Gastrocnemius medialis (tissue), 4 donors: ENCODE data around the gene TCP1. TPM values are rescaled to one million over a fixed set of nuclear protein-coding genes. Genes with fewer than 3 reads are reported as not detected.

Experiments
- ATAC-seq, 2 donors: fragments of 150-250 bp; one replicate each; pipeline ENCODE4 v1.9.1; 2016
- DNase-seq, 2 donors: peaks; one replicate each; pipeline ENCODE4 v3.0.0-alpha.2; 2019
- H3K27ac ChIP-seq, 4 donors: fragments of 200-600 bp; sonication (generic); 1 replicate in 1 of 4; 2 replicates in 3 of 4; pipeline ENCODE4 v1.5.1; 2016 to 2018; ENCODE audit warnings: mild to moderate bottlenecking in 2 of 4, moderate library complexity in 1 of 4
- H3K27me3 ChIP-seq, 3 donors: fragments of 200-600 bp; sonication (generic) in 2 of 3; 1 replicate in 1 of 3; 2 replicates in 2 of 3; pipeline versions ENCODE4 v1.5.1 to v1.6.0; 2016 to 2019; ENCODE audit warnings: mild to moderate bottlenecking in 1 of 3, moderate library complexity in 1 of 3
- H3K36me3 ChIP-seq, 2 donors: fragments of 200-600 bp; sonication (generic) in 1 of 2; one replicate each; pipeline ENCODE4 v1.5.1; 2017 to 2018
- H3K4me1 ChIP-seq, 2 donors: fragments of 200-600 bp; sonication (generic) in 1 of 2; one replicate each; pipeline ENCODE4 v1.5.1; 2016 to 2017; ENCODE audit warnings: mild to moderate bottlenecking in 2 of 2
- H3K4me3 ChIP-seq, 4 donors: fragments of 200-600 bp; sonication (generic) in 3 of 4; 1 replicate in 1 of 4; 2 replicates in 3 of 4; pipeline ENCODE4 v1.5.1; 2016 to 2019; ENCODE audit warnings: mild to moderate bottlenecking in 2 of 4
- H3K9me3 ChIP-seq, 3 donors: fragments of 200-600 bp; sonication (generic) in 2 of 3; 1 replicate in 1 of 3; 2 replicates in 2 of 3; pipeline ENCODE4 v1.5.1; 2016 to 2019
- POLR2A ChIP-seq, 2 donors: fragments of 450-650 bp; IDR thresholded peaks; one replicate each; pipeline ENCODE4 v1.6.1; 2017; ENCODE audit warnings: antibody characterized with exemption in 2 of 2, mild to moderate bottlenecking in 2 of 2, moderate library complexity in 2 of 2
- in situ Hi-C, 4 donors: fragments of 200-750 bp; cut with MboI; loops; one replicate each; pipeline versions ENCODE4 v1.15.0 to v1.8.0; 2017; ENCODE audit warnings: low sequenced_read_pairs in 4 of 4
- intact Hi-C: fragments of 100-400 bp; cut with DNase I; formaldehyde crosslinking; loops from one replicate; pipeline ENCODE4 v1.15.1; 2023; ENCODE audit warnings: low total_unique reads
- total RNA-seq, 4 donors: library from RNA; depleted of rRNA; stranded (reverse); fragments of >200 nt; gene quantifications; one replicate each; pipeline versions ENCODE4 v1.1.0 to v1.2.3, GENCODE V29; 2016
- TF ChIP-seq, protein P1 (sequence below), 5 experiments: fragments of 450-650 bp in 3 of 5; fragments of 200-600 bp in 2 of 5; sonication (generic) in 2 of 5; IDR thresholded peaks in 4 of 5; conservative IDR thresholded peaks in 1 of 5; 1 replicate in 4 of 5; 2 replicates in 1 of 5; pipeline ENCODE4 v1.5.1; 2016 to 2019; ENCODE audit warnings: antibody characterized with exemption in 5 of 5, mild to moderate bottlenecking in 3 of 5, moderate library complexity in 3 of 5

Gene TCP1
- total RNA-seq, 4 donors from 2014 or later, result 135 to 256 (median 166) TPM

DNA sequence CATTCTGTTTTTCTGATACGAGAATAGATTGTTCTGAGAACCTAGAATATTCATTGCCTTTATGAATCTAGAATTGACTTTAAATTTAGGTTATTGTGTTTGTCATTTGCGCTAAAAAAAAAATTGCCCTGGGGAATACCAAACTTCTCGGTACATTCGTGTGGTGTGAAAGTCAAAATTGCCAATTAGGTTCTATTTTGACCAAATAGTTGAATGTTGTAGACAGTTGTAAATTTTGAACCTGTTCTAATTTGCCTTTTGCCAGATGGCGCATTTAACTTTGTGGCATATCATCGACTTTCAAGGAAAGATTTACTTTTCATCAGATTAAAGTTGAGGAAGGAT, 59.1 kb downstream of the TCP1 start:
- no peaks in the 10 kb centered on the region for H3K27me3 ChIP-seq
- TF ChIP-seq, protein P1, sequence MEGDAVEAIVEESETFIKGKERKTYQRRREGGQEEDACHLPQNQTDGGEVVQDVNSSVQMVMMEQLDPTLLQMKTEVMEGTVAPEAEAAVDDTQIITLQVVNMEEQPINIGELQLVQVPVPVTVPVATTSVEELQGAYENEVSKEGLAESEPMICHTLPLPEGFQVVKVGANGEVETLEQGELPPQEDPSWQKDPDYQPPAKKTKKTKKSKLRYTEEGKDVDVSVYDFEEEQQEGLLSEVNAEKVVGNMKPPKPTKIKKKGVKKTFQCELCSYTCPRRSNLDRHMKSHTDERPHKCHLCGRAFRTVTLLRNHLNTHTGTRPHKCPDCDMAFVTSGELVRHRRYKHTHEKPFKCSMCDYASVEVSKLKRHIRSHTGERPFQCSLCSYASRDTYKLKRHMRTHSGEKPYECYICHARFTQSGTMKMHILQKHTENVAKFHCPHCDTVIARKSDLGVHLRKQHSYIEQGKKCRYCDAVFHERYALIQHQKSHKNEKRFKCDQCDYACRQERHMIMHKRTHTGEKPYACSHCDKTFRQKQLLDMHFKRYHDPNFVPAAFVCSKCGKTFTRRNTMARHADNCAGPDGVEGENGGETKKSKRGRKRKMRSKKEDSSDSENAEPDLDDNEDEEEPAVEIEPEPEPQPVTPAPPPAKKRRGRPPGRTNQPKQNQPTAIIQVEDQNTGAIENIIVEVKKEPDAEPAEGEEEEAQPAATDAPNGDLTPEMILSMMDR (IDR thresholded peaks at IDR 0.05 in 4 of 5, conservative IDR thresholded peaks at IDR 0.05 in 1 of 5), result no peak
- TF ChIP-seq POLR2A (IDR thresholded peaks at IDR 0.05), result no peak
- in situ Hi-C loops (no loop called here), intact Hi-C loops (no loop called here)
- H3K27ac ChIP-seq, result peak overlapping the region; percentile 99 to 100 (median 99)
- H3K9me3 ChIP-seq, result no peaks in the 10 kb centered on the region
- no peak for ATAC-seq
- H3K36me3 ChIP-seq, result no peaks in the 10 kb centered on the region
- peak overlapping the region in 2 of 4 donors; percentile 86 to 92 for H3K4me3 ChIP-seq
- peaks cover 53 to 67% of the 10 kb centered on the region in 2 donors for H3K4me1 ChIP-seq
- no peak for DNase-seq

DNA sequence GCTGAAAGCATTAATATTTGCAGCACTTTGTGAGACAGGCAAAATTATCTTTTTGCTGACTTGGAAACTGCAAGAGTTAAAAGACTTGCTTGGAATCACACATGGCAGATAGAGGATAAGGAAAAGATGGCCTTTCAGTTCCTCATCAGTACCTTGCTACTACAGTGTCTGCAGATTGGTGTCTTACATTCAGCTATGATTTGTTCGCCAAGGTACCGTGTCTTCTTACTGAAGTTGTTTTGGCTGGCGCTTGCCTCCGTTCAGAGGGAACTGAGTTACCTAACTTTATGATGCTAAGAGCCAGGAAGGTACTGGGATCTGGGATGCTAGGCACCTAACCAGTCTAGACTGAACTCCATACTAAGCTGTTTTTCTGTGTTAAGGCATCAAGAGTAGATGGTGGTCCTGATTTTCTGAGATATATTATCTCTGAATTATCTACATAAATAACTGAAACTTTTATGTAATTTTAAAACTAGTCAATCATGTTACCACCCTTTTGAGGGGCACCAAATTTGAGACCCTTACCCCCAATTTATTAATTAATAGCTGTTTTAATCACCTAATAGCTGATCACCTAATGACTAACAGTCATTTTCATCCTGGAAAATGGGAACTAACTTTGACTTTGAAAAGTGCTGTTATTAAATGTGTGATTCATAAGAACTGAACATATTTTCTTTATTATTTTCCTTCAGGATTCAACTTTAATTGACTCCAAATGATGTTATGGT, 59.6 kb downstream of the TCP1 start:
- Histone ChIP-seq H3K27me3 (no peaks in the 10 kb centered on the region), H3K27ac (peak overlapping the region; percentile 99 to 100 (median 99)), H3K36me3 (no peaks in the 10 kb centered on the region), H3K9me3 (no peaks in the 10 kb centered on the region), H3K4me3 (peak overlapping the region; percentile 86 to 99 (median 90)), H3K4me1 (peaks cover 57 to 67% of the 10 kb centered on the region in 2 donors)
- TF ChIP-seq POLR2A (IDR thresholded peaks at IDR 0.05), result no peak
- TF ChIP-seq, protein P1 (IDR thresholded peaks at IDR 0.05 in 4 of 5, conservative IDR thresholded peaks at IDR 0.05 in 1 of 5), result no peak
- peak; percentile 72 to 82 for DNase-seq
- intact Hi-C loops (no loop called here), in situ Hi-C loops (loop anchor here in 1 of 4 donors (5.0 kb wide), 1 partner anchor 63 kb away; the partner anchor contains the start of gene MRPL18)
- peak; percentile 71 to 72 for ATAC-seq

DNA sequence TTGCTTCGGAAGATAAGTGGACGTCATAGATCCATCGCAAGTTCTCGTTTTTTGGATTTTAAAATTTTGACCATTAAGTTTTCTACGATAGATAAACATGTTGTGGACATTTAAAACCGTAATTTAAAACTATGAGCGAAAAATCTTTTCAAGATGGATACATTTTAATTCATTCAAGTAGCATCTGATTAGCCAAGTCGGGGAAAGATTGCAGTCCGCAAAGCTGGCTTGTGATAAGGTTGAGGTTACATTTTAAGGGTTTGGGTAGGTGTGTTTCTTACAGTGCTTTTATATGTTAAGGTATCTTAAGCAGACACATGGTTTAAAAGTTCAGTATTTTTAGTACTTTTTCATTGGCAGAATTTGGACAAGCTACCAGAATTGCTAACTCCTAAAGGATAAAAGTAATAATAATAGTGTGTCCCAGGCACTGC, 60.9 kb downstream of the TCP1 start:
- ATAC-seq (no peak), DNase-seq (no peak)
- intact Hi-C loops (no loop called here), in situ Hi-C loops (loop anchor here in 1 of 4 donors (5.0 kb wide), 1 partner anchor 64 kb away; the partner anchor contains the start of gene MRPL18)
- H3K36me3 ChIP-seq, result no peaks in the 10 kb centered on the region
- peaks cover 57 to 64% of the 10 kb centered on the region in 2 donors for H3K4me1 ChIP-seq
- no peak for TF ChIP-seq POLR2A (IDR thresholded peaks at IDR 0.05)
- TF ChIP-seq, protein P1 (IDR thresholded peaks at IDR 0.05 in 4 of 5, conservative IDR thresholded peaks at IDR 0.05 in 1 of 5), result no peak
- peak overlapping the region; percentile 99 to 100 (median 99) for H3K27ac ChIP-seq
- peak overlapping the region; percentile 86 to 99 (median 90) for H3K4me3 ChIP-seq
- H3K27me3 ChIP-seq, result no peaks in the 10 kb centered on the region
- no peaks in the 10 kb centered on the region for H3K9me3 ChIP-seq

Other genes with a start within 250 kb of the TCP1 start
- gene SOD2, start 96.4 kb downstream of the TCP1 start, total RNA-seq, result over 10,000 TPM; 10,850 to 22,513 (median 13,452) TPM
- 100 to 1,000 TPM; 147 to 238 (median 193) TPM for gene WTAP, start 62.1 kb downstream of the TCP1 start, total RNA-seq
- 1 to 10 TPM in 2 of 4 donors, under 1 TPM in 2; 0.59 to 4.6 (median 2.4) TPM for gene ACAT2, start 27.6 kb downstream of the TCP1 start, total RNA-seq
- gene MRPL18, start 865 bp upstream of the TCP1 start, total RNA-seq, result 100 to 1,000 TPM in 1 of 4 donors, 10 to 100 TPM in 3; 54.0 to 122 (median 69.0) TPM
- gene PNLDC1, start 10.7 kb upstream of the TCP1 start, total RNA-seq, result not detected
- gene MAS1, start 101.4 kb upstream of the TCP1 start, total RNA-seq, result not detected
- gene IGF2R, start 179.5 kb upstream of the TCP1 start, total RNA-seq, result 100 to 1,000 TPM in 3 of 4 donors, 10 to 100 TPM in 1; 56.6 to 134 (median 108) TPM